Stimulated activated naive CD4-positive, alpha-beta T cell (primary cell): Measurements from ENCODE around the gene ANXA7.
A peak's percentile ranks its signal among the peaks of the same experiment; 100 is the strongest.

Experiments
- DNase-seq, 6 experiments: peaks; one replicate each; lab custom pipeline; 2025; lab: John Stamatoyannopoulos, UW

The ANXA7 gene

GRCh38 chr10:73413528-73414229 lies at the start of gene ANXA7:
Gene ANXA7, minus strand, starts transcription at chr10:73414058. Its CDS starts 13,202 bp downstream, at chr10:73400856.
- DNase-seq = peak; percentile 78 to 94 (median 88)

GRCh38 chr10:73460897-73461296 lies 47.0 kb upstream of the ANXA7 start:
- DNase-seq = no peak

GRCh38 chr10:73459683-73460314 lies 45.9 kb upstream of the ANXA7 start:
- DNase-seq = no peak

GRCh38 chr10:73456187-73456890 lies 42.5 kb upstream of the ANXA7 start:
- DNase-seq = no peak

- no peak for DNase-seq
Observed at GRCh38 chr10:73449113-73449512, 35.3 kb upstream of the ANXA7 start.

GRCh38 chr10:73448384-73448783 lies 34.5 kb upstream of the ANXA7 start:
- DNase-seq = no peak

GRCh38 chr10:73446926-73447325 lies 33.1 kb upstream of the ANXA7 start:
- DNase-seq = no peak

GRCh38 chr10:73444457-73444856 lies 30.6 kb upstream of the ANXA7 start:
- no peak for DNase-seq

- DNase-seq = no peak
Observed at GRCh38 chr10:73439605-73440312, 25.9 kb upstream of the ANXA7 start.

GRCh38 chr10:73439055-73439454 lies 25.2 kb upstream of the ANXA7 start:
- no peak for DNase-seq

- DNase-seq = peak in 1 of 6 experiments; percentile 1
Observed at GRCh38 chr10:73433538-73433867, 19.6 kb upstream of the ANXA7 start, which contains the start of gene MSS51. Gene MSS51, minus strand, starts transcription at chr10:73433561. Its CDS starts 5,277 bp downstream, at chr10:73428284.

- no peak for DNase-seq
Observed at GRCh38 chr10:73432646-73433537, 19.0 kb upstream of the ANXA7 start.

- no peak for DNase-seq
Observed at GRCh38 chr10:73426318-73426717, 12.5 kb upstream of the ANXA7 start.

GRCh38 chr10:73424478-73424877 lies 10.6 kb upstream of the ANXA7 start:
- DNase-seq = no peak

GRCh38 chr10:73423309-73423708 lies 9.5 kb upstream of the ANXA7 start:
- DNase-seq = no peak

GRCh38 chr10:73416571-73416970 lies 2.7 kb upstream of the ANXA7 start:
- DNase-seq = no peak

- peak in 2 of 6 experiments; percentile 24 to 53 for DNase-seq
Observed at GRCh38 chr10:73414230-73414945, 530 bp upstream of the ANXA7 start.

- DNase-seq = peak in 2 of 6 experiments; percentile 57 to 58
Observed at GRCh38 chr10:73413108-73413527, 740 bp downstream of the ANXA7 start.

- DNase-seq = no peak
Observed at GRCh38 chr10:73410897-73411296, 3.0 kb downstream of the ANXA7 start.

GRCh38 chr10:73408978-73409521 lies 4.8 kb downstream of the ANXA7 start:
- DNase-seq = no peak
